Measurements from ENCODE around the gene R3HDM4. TPM values are rescaled to one million over a fixed set of nuclear protein-coding genes. Genes with fewer than 3 reads are reported as not detected.
A peak's percentile ranks its signal among the peaks of the same experiment; 100 is the strongest.

The R3HDM4 gene
- total and polyA plus RNA-seq, 9 of the 15 experiments (the other 6 are each of a cell fraction or from before 2014, with no cell fraction given), result 3.2 to 154 (median 59.0) TPM

DNA sequence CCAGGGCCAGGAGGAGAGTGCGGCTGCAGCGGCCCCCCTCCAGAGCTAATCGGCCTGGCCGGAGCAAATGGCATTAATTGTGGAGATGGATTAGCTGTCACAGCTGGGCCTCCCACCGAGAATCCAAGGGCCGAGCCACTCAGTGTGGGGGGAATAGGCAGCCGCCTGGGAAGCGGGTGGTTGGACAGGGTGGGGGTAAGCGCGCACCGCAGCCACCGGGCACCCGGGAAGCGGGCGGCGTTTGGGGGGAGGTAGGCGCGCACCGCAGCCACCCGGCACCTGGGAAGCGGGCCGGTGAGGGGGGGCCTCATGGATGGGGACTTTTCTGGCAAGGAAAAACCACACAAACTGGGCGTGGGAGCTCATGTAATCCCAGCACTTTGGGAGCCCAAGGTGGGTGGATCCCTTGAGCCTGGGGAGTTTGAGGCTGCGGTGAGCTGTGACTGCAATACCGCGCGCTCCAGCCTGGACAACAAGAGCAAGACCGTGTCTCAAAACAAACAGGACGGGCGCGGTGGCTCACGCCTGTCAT is 9.7 kb downstream of the R3HDM4 start (continued):
- TF ChIP-seq RBFOX2 (IDR thresholded peaks at IDR 0.05; ENCODE audit: low read depth, low read length), result peak; percentile 53; the same call in 1 of the 2 replicates
- TF ChIP-seq, protein P1, sequence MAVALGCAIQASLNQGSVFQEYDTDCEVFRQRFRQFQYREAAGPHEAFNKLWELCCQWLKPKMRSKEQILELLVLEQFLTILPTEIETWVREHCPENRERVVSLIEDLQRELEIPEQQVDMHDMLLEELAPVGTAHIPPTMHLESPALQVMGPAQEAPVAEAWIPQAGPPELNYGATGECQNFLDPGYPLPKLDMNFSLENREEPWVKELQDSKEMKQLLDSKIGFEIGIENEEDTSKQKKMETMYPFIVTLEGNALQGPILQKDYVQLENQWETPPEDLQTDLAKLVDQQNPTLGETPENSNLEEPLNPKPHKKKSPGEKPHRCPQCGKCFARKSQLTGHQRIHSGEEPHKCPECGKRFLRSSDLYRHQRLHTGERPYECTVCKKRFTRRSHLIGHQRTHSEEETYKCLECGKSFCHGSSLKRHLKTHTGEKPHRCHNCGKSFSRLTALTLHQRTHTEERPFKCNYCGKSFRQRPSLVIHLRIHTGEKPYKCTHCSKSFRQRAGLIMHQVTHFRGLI (CRISPR knock-in tag; IDR thresholded peaks at IDR 0.05), result no peak
- TF ChIP-seq MEIS2 (IDR thresholded peaks at IDR 0.05; ENCODE audit: partially characterized antibody), result peak; percentile 49
- no peak for TF ChIP-seq ZNF316 (IDR thresholded peaks at IDR 0.05)
- TF ChIP-seq, protein P2, sequence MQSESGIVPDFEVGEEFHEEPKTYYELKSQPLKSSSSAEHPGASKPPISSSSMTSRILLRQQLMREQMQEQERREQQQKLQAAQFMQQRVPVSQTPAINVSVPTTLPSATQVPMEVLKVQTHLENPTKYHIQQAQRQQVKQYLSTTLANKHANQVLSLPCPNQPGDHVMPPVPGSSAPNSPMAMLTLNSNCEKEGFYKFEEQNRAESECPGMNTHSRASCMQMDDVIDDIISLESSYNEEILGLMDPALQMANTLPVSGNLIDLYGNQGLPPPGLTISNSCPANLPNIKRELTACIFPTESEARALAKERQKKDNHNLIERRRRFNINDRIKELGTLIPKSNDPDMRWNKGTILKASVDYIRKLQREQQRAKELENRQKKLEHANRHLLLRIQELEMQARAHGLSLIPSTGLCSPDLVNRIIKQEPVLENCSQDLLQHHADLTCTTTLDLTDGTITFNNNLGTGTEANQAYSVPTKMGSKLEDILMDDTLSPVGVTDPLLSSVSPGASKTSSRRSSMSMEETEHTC (IDR thresholded peaks at IDR 0.05), result no peak
- TF ChIP-seq BCL6 (CRISPR knock-in tag; IDR thresholded peaks at IDR 0.05), result no peak
- TF ChIP-seq TOE1 (IDR thresholded peaks at IDR 0.05; ENCODE audit: borderline replicate concordance), result no peak
- no peak for TF ChIP-seq TOE1 (CRISPR knock-in tag; IDR thresholded peaks at IDR 0.05; ENCODE audit: borderline replicate concordance, low read depth)
- TF ChIP-seq, protein P3, sequence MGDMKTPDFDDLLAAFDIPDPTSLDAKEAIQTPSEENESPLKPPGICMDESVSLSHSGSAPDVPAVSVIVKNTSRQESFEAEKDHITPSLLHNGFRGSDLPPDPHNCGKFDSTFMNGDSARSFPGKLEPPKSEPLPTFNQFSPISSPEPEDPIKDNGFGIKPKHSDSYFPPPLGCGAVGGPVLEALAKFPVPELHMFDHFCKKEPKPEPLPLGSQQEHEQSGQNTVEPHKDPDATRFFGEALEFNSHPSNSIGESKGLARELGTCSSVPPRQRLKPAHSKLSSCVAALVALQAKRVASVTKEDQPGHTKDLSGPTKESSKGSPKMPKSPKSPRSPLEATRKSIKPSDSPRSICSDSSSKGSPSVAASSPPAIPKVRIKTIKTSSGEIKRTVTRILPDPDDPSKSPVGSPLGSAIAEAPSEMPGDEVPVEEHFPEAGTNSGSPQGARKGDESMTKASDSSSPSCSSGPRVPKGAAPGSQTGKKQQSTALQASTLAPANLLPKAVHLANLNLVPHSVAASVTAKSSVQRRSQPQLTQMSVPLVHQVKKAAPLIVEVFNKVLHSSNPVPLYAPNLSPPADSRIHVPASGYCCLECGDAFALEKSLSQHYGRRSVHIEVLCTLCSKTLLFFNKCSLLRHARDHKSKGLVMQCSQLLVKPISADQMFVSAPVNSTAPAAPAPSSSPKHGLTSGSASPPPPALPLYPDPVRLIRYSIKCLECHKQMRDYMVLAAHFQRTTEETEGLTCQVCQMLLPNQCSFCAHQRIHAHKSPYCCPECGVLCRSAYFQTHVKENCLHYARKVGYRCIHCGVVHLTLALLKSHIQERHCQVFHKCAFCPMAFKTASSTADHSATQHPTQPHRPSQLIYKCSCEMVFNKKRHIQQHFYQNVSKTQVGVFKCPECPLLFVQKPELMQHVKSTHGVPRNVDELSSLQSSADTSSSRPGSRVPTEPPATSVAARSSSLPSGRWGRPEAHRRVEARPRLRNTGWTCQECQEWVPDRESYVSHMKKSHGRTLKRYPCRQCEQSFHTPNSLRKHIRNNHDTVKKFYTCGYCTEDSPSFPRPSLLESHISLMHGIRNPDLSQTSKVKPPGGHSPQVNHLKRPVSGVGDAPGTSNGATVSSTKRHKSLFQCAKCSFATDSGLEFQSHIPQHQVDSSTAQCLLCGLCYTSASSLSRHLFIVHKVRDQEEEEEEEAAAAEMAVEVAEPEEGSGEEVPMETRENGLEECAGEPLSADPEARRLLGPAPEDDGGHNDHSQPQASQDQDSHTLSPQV (IDR thresholded peaks at IDR 0.05), result 0 out of 2 replicates have a peak, but pooled peaks have one; percentile 38
- TF ChIP-seq MCM2 (IDR thresholded peaks at IDR 0.05; ENCODE audit: low read depth), result no peak
- TF ChIP-seq, protein P4, sequence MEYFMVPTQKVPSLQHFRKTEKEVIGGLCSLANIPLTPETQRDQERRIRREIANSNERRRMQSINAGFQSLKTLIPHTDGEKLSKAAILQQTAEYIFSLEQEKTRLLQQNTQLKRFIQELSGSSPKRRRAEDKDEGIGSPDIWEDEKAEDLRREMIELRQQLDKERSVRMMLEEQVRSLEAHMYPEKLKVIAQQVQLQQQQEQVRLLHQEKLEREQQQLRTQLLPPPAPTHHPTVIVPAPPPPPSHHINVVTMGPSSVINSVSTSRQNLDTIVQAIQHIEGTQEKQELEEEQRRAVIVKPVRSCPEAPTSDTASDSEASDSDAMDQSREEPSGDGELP (CRISPR knock-in tag; IDR thresholded peaks at IDR 0.05; ENCODE audit: borderline replicate concordance), result peak; percentile 81
- TF ChIP-seq, protein P5, sequence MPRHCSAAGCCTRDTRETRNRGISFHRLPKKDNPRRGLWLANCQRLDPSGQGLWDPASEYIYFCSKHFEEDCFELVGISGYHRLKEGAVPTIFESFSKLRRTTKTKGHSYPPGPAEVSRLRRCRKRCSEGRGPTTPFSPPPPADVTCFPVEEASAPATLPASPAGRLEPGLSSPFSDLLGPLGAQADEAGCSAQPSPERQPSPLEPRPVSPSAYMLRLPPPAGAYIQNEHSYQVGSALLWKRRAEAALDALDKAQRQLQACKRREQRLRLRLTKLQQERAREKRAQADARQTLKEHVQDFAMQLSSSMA (CRISPR knock-in tag; IDR thresholded peaks at IDR 0.05), result no peak
- TF ChIP-seq SMARCE1 (IDR thresholded peaks at IDR 0.05), result peak; percentile 30; the same call in 1 of the 2 replicates
- peak; percentile 57; the same call in 1 of the 2 replicates for TF ChIP-seq ZBTB7A (IDR thresholded peaks at IDR 0.05; ENCODE audit: borderline replicate concordance, control insufficient read depth, low read depth, low read length)
- no peak for TF ChIP-seq FOXK1 (CRISPR knock-in tag; IDR thresholded peaks at IDR 0.05; ENCODE audit: borderline replicate concordance)
- TF ChIP-seq, protein P6, sequence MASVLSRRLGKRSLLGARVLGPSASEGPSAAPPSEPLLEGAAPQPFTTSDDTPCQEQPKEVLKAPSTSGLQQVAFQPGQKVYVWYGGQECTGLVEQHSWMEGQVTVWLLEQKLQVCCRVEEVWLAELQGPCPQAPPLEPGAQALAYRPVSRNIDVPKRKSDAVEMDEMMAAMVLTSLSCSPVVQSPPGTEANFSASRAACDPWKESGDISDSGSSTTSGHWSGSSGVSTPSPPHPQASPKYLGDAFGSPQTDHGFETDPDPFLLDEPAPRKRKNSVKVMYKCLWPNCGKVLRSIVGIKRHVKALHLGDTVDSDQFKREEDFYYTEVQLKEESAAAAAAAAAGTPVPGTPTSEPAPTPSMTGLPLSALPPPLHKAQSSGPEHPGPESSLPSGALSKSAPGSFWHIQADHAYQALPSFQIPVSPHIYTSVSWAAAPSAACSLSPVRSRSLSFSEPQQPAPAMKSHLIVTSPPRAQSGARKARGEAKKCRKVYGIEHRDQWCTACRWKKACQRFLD (CRISPR knock-in tag; IDR thresholded peaks at IDR 0.05), result no peak

All from K562 (cell line).